GM18517 (cell line): ENCODE measurements around the gene ENOX1.

Experiments
- ATAC-seq: cut with Tn5 transposase; IDR thresholded peaks from one replicate; pipeline ENCODE4 v1.9.1; 2021; ENCODE audit warnings: mild to moderate bottlenecking, moderate library complexity; ENCODE audit not compliant: unreplicated experiment

ENOX1 gene

DNA sequence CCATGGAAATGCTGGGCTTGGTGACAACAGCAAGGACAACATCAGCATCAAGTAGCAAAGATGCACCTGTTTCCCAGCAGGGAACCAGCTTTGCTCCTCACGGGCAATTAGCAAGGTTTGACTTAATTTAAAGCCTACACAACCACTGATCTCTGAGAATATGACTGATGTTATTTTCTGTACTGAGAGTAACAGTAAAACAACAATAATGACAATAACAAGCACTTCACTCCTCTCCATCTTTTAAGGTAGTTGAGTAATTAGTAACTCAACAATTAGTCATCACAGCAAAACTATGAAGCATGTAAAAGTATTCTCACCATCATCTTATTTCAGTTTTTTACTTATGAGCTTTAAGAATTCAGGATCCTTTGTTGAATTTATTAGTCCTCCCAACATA, 37.3 kb downstream of the ENOX1 start:
- no peak for ATAC-seq

DNA sequence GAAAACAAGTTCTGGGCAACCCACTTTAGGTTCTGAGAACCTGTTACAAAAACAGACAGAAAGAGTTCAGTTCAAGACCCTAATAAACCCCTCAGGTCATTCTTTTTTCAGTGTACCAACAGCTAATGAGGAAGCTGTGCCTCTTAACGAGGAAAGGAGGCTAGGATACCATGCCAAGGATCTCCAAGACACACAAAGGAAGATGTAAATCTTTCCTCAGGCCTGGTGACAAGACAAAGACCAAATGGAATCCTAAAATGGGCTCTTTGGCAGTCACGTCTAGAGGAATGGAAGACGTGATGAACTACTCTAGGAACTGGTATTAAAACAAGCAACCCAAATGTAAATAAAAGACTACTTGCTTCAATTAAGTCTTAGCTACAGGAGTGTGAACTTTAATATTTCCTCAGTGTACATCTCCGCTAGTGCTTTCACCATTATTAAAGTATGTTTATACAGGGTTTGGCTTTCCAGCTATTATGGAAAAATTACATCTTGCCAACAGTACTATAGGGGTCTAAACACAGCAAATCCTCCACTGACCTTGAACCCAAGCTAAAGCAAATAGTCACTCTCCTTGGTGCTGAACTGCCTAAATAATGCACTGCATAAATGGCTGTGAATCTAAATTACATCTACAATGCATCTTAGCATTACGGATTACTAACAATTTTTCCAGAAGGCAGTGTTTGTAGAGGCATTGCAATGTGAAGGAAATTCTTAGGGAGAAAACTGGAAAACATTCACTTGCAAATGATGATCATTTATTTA, 42.3 kb downstream of the ENOX1 start:
- no peak for ATAC-seq

- no peak for ATAC-seq
These were observed 43.9 kb downstream of the ENOX1 start for GRCh38 chr13:43742911-43743310.

GRCh38 chr13:43737392-43737923, 49.3 kb downstream of the ENOX1 start:
- no peak for ATAC-seq

DNA sequence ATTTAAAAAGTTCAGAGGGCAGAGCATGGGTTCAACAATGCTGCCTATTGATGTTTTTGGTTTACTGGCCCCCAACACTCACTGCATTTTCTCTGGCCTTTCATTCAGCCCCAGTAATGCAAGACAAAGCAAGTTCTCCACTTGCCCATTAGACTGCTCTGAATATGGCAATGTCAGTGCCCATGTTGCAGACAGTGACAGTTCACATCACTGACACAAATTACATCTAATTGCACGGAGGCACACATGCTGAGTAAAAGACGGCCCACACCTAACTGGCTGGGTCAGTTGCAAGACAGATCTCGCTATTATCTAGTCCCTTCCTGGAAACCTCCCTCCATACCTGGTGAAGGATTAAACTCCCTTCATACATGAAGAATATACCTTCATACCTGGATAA, 54.0 kb downstream of the ENOX1 start:
- no peak for ATAC-seq

GRCh38 chr13:43731296-43731695, 55.5 kb downstream of the ENOX1 start:
- no peak for ATAC-seq

DNA sequence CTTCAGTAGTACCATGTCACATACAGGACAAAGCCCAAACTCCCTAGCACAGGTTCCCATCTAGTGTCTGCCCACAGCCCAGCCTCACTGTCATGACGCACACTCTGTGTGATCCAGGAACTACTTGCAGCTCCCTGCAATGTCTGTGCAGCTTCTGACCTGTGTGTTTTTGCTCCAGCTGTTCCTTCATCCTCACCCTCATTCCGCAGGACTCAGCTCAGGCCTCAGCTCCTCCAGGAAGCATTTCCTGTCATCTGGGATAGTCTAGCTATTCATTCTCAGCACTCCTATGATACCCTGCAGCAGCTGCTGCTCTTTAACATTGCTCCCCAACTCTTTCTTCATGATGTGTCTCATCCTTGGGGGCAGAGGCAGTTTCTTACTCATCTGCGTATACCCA, 56.1 kb downstream of the ENOX1 start:
- no peak for ATAC-seq

DNA sequence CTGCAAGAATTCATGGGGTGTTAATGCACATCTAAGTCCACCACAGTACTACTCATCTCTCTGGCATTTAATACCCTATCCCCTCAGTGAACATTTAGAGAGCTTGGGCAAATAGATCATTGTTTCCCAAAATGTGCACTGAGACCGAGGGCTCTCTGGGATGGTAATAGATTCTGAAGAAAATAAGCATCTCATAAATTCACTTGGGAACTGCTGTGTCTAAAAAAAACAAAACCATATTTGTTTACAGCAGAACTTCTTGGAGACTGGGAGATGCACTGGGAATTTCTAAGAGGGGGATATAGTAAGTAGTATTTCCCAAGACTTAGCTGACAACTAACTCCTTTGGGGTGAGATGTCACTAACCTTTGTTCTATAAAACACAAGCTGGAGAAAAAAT, 58.4 kb downstream of the ENOX1 start:
- ATAC-seq: no peak

DNA sequence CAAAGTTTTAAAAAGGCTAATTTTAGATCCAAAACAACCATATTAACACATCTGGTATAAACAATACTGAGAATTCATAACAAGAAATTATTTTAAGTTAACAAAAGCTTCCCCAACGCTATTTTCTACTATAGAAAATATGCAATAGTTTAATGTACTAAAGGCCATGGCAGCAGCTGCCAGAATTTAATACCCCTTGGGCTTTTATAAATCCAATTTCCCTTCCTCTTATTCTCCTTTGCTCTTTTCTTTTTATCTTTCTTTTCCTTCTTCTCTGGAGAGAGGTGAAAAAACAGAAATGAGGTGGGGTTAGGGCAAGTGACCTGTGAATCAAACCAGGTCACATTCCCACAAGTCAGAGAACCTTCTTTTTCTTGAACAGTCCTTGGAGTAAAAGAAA, 58.9 kb downstream of the ENOX1 start:
- no peak for ATAC-seq

GRCh38 chr13:43725460-43725859, 61.3 kb downstream of the ENOX1 start:
- no peak for ATAC-seq

GRCh38 chr13:43720780-43721397, 65.9 kb downstream of the ENOX1 start:
- no peak for ATAC-seq

GRCh38 chr13:43698758-43699157, 88.0 kb downstream of the ENOX1 start:
- ATAC-seq: no peak

DNA sequence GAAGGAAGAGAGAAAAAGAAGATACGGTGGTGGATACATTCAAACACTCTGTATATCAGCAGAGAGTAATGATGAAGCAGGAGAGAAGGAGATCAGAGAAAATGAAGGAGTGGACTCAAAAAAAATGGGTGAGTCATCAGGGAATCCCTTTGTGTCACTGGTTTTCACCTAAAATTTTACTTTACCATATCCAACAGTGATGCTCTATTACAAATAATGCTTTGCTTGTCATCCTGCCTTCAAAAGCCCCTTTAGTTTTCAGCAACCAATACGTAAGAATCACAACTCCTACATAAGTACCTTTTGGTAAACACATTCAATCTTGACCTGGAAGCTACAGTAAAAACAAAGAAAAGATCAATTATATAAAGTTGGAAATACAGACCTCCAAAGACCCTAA, 88.8 kb downstream of the ENOX1 start:
- no peak for ATAC-seq

GRCh38 chr13:43697323-43697722, 89.4 kb downstream of the ENOX1 start:
- ATAC-seq: no peak

DNA sequence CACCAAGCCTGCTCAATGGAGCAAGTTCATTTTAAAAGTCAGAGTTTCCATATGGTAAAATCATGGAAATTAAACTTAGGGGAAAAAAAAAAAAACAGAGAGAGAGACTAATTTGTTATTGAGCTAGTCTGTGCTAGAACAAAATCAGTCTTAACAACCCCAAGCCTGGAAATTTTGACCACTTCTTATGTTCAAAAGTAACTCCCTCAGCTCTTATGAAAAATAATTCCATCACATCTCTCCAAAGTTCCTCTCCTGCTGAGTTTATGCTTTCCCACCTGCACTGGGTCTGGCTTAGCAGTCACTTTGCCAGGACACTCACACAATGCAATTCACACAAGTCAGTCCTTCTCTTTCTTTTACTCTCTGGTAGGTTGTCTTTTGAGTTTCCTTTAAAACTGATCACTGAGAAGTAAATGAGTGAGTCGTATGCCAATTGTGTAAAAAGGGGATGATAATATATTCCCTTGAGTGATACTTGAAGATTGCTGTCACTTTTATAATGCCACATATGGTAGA, 92.6 kb downstream of the ENOX1 start:
- no peak for ATAC-seq

- no peak for ATAC-seq
These were observed 93.1 kb downstream of the ENOX1 start for GRCh38 chr13:43693639-43694038.

DNA sequence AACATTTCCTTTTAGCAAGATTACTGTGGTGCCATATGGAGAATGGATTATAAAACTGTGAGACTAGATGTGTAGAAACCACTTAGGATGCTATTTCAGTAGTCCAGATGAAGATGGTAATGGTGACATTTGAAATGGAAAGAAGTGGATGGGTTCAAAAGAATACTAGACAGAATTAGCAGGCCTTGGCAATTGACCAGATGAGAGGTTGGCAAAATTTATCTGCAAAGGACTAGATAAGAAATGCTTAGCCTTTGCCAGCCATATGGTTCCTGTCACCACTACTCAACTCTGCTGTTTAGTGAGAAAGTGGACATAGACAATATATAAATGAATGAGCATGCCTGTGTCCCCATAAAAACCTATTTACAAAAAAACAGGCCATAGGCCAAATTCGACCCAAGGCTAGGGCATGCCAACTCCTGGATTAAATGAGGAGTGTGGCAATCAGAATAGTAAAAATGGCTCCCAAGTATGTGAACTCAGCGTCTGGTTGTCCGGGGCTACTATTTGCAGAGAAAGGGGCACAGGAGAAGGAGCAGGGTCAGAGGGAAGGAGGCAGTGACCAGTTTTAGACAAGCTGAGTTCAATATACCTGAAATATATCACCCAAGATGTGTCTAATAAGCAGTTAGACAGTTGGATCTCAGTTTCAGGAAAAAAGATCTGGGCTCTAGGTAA, 98.4 kb downstream of the ENOX1 start:
- ATAC-seq: no peak

DNA sequence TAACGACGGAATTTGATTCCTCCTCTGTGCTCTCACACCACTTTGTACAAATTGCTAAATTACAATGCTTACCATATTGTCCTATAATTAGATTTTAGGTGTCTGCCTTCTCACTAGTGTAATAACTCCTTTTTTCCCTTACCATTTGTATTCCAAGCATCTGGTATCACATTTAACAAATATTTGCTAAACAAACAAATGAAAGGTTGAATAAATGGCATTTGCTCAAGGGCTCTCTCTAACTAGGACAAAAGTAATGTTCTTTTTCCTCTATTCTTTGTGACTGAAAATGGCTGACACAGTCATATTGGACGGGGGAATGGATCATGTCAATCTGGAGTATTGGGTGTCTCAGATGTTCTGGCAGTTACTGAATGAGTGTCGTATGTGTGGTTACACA, 99.7 kb downstream of the ENOX1 start:
- no peak for ATAC-seq

DNA sequence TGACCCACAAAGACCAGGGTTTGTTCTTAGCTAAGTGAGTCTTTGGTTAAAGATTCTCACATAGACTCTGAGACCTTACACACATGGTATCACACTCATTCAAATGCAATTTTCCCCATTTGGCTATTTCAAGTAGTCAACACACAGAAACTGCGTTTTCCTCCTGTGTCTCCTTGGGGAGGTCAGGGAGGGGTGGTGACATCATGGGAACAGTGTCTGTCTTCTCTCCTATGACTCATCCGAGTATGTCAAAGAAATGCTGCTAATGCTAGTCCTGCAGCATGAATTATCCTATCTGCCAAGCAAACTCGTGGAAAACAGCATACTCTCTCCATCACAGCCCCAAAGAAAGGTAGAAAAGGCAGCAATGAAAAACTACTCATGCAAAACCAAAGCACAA, 100.2 kb downstream of the ENOX1 start:
- ATAC-seq: no peak

- ATAC-seq: no peak
These were observed 101.6 kb downstream of the ENOX1 start for GRCh38 chr13:43684963-43685725.

DNA sequence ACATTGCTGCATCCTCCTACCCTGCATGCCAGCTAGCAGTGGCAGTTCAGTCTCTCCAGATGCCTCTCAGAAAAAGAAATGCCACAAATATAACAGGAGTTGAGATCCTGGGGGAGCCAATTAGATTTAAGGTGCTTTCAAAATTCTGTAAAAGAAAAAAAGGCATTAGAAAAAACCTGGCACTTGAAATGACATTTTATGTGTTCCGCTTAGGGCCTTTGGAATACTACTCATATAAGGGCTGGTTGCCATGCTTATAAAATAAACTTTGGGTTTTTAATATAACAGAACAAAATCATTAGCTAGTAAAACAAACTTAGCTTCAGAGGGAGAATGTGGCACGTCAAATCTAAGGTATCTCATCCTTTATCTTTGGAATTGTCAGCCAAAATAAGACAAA, 104.1 kb downstream of the ENOX1 start:
- ATAC-seq: no peak
